Cerebellar cortex (tissue), 1 donor: Measurements from ENCODE around the gene NFATC2.
A peak's percentile ranks its signal among the peaks of the same experiment; 100 is the strongest.
"Not testable (repeated sequence)": the region's sequence is repeated elsewhere in the genome, so short reads cannot be mapped to it uniquely, and the experiment has no call there.

ENCODE experiments used
- DNase-seq: peaks from one replicate; pipeline ENCODE4 v3.0.0-alpha.2; 2015; ENCODE audit warnings: low spot score

NFATC2 gene

GRCh38 chr20:51470499-51470820 lies 72.1 kb downstream of the NFATC2 start:
- DNase-seq, result no peak

GRCh38 chr20:51469578-51470498 lies 72.7 kb downstream of the NFATC2 start:
- DNase-seq, result peak; percentile 83

- DNase-seq, result no peak
Measured at GRCh38 chr20:51469046-51469445, 73.5 kb downstream of the NFATC2 start.

GRCh38 chr20:51468636-51469035 lies 73.9 kb downstream of the NFATC2 start:
- DNase-seq, result no peak

- DNase-seq, result no peak
Measured at GRCh38 chr20:51467956-51468626, 74.4 kb downstream of the NFATC2 start.

GRCh38 chr20:51463998-51464397 lies 78.5 kb downstream of the NFATC2 start:
- no peak for DNase-seq

- DNase-seq, result no peak
Measured at GRCh38 chr20:51463560-51463959, 79.0 kb downstream of the NFATC2 start.

- peak; percentile 41 for DNase-seq
Measured at GRCh38 chr20:51462566-51463276, 79.8 kb downstream of the NFATC2 start.

GRCh38 chr20:51461846-51462245 lies 80.7 kb downstream of the NFATC2 start:
- not testable (repeated sequence) for DNase-seq

- DNase-seq, result no peak
Measured at GRCh38 chr20:51461306-51461705, 81.2 kb downstream of the NFATC2 start.

GRCh38 chr20:51460569-51461265 lies 81.8 kb downstream of the NFATC2 start:
- no peak for DNase-seq

- no peak for DNase-seq
Measured at GRCh38 chr20:51460163-51460562, 82.4 kb downstream of the NFATC2 start.

GRCh38 chr20:51458751-51459439 lies 83.6 kb downstream of the NFATC2 start:
- no peak for DNase-seq

GRCh38 chr20:51457533-51457932 lies 85.0 kb downstream of the NFATC2 start:
- no peak for DNase-seq

- DNase-seq, result peak; percentile 88
Measured at GRCh38 chr20:51456511-51457509, 85.7 kb downstream of the NFATC2 start.

- no peak for DNase-seq
Measured at GRCh38 chr20:51454250-51454865, 88.2 kb downstream of the NFATC2 start.

GRCh38 chr20:51452734-51453365 lies 89.7 kb downstream of the NFATC2 start:
- DNase-seq, result no peak

- no peak for DNase-seq
Measured at GRCh38 chr20:51452091-51452613, 90.4 kb downstream of the NFATC2 start.

- no peak for DNase-seq
Measured at GRCh38 chr20:51451484-51451883, 91.0 kb downstream of the NFATC2 start.
